ENCODE results near the gene MOGAT1. TPM values are rescaled to one million over a fixed set of nuclear protein-coding genes. Genes with fewer than 3 reads are reported as not detected.
A peak's percentile ranks its signal among the peaks of the same experiment; 100 is the strongest.

Gene MOGAT1
- total RNA-seq, 1 donor: not detected

DNA sequence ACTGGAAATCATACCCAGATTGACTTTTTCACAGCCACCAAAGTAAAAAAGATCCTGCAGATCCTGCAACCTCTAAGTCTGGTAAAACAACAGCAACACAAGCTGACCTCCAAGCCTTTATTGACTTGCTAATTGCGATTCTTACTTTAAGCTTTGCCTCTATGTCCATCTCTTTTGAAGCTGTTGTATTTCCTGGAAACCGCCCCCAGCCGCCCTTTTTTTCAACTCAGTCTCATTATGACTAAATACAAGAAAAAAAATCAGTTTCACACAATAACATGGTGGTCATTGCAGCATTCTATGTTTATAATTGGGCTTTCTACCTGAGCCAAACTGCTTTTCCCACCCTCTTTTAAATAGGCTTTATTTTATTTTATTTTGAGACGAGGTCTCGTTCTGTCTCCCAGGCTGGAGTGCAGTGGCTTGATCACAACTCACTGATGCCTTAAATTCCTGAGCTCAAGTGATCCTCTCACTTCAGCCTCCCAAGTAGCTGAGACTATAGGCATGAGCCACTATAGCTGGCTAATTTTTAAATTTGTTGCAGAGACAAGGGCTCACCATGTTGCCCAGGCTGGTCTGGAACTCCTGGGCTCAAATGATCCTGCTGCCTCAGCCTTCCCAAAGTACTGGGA is 76.2 kb downstream of the MOGAT1 start:
- H3K27me3 ChIP-seq (ENCODE audit: insufficient read depth, low read length): no peaks in the 10 kb centered on the region
- H2AFZ ChIP-seq (ENCODE audit: low read length): no peak overlapping the region
- no peak overlapping the region for H3K4me3 ChIP-seq (ENCODE audit: insufficient read depth, low read length)
- no peak overlapping the region for H3K27ac ChIP-seq (ENCODE audit: low read depth, low read length)
- TF ChIP-seq, protein P1, sequence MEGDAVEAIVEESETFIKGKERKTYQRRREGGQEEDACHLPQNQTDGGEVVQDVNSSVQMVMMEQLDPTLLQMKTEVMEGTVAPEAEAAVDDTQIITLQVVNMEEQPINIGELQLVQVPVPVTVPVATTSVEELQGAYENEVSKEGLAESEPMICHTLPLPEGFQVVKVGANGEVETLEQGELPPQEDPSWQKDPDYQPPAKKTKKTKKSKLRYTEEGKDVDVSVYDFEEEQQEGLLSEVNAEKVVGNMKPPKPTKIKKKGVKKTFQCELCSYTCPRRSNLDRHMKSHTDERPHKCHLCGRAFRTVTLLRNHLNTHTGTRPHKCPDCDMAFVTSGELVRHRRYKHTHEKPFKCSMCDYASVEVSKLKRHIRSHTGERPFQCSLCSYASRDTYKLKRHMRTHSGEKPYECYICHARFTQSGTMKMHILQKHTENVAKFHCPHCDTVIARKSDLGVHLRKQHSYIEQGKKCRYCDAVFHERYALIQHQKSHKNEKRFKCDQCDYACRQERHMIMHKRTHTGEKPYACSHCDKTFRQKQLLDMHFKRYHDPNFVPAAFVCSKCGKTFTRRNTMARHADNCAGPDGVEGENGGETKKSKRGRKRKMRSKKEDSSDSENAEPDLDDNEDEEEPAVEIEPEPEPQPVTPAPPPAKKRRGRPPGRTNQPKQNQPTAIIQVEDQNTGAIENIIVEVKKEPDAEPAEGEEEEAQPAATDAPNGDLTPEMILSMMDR (IDR thresholded peaks at IDR 0.05; ENCODE audit: extremely low read depth, low read depth, low read length): no peak
- no peak overlapping the region for H3K4me2 ChIP-seq (ENCODE audit: insufficient read depth, low read length)
- H3K4me1 ChIP-seq (ENCODE audit: insufficient read depth, low read length): peaks cover 13% of the 10 kb centered on the region
- no peaks in the 10 kb centered on the region for H3K36me3 ChIP-seq (ENCODE audit: insufficient read depth, low read length)
- no peak for DNase-seq (ENCODE audit: insufficient read length, low spot score, missing footprints)
- no peaks in the 10 kb centered on the region for H3K79me2 ChIP-seq (ENCODE audit: insufficient read depth, low read length)
- no peaks in the 10 kb centered on the region for H3K9me3 ChIP-seq (ENCODE audit: low read depth, low read length)
- H4K20me1 ChIP-seq (ENCODE audit: insufficient read depth, low read length): no peaks in the 10 kb centered on the region

DNA sequence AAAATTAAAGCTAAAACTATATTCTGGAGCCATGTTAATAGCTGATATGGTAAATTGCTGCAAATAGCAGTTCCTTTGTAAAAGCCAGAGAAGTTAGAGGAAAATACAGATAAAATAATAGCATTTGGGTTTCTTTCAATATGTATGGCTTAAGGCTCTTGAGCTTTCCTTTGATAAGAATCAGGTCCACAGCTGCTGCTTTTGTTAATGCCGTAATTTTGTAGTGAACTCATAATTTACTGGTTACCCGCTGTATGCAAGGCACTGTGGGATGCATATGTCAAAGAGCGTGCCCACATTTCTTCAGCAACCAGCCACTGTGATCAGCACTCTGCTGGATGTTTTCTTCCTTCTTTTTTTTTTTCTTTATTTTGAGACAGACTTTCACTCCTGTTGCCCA is 79.1 kb downstream of the MOGAT1 start:
- TF ChIP-seq, protein P1 (IDR thresholded peaks at IDR 0.05; ENCODE audit: extremely low read depth, low read depth, low read length): no peak
- H3K79me2 ChIP-seq (ENCODE audit: insufficient read depth, low read length): no peaks in the 10 kb centered on the region
- H3K4me1 ChIP-seq (ENCODE audit: insufficient read depth, low read length): peaks cover 11% of the 10 kb centered on the region
- no peak overlapping the region for H3K4me3 ChIP-seq (ENCODE audit: insufficient read depth, low read length)
- H4K20me1 ChIP-seq (ENCODE audit: insufficient read depth, low read length): no peaks in the 10 kb centered on the region
- H3K27ac ChIP-seq (ENCODE audit: low read depth, low read length): no peak overlapping the region
- H3K27me3 ChIP-seq (ENCODE audit: insufficient read depth, low read length): no peaks in the 10 kb centered on the region
- H3K36me3 ChIP-seq (ENCODE audit: insufficient read depth, low read length): no peaks in the 10 kb centered on the region
- no peak overlapping the region for H3K4me2 ChIP-seq (ENCODE audit: insufficient read depth, low read length)
- H3K9me3 ChIP-seq (ENCODE audit: low read depth, low read length): no peaks in the 10 kb centered on the region
- no peak overlapping the region for H2AFZ ChIP-seq (ENCODE audit: low read length)
- DNase-seq (ENCODE audit: insufficient read length, low spot score, missing footprints): no peak

DNA sequence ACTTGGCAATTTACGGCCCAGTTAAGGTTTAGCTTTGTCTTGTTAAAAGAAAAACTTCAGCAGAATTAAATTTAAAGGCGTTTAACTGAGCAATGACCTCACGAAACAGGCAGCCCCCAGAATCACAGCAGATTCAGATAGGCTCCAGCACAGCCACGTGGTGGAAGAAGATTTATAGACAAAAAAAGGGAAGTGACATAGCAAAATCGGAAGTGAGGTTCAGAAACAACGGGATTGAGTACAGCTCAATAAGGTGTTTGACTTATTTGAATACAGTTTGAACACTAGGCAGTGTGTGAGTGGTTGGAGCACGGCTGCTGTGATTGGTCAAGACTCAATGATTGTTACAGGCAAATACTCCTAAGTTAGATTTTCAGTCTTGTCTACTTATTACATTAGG is 79.8 kb downstream of the MOGAT1 start:
- Histone ChIP-seq H3K4me3 (ENCODE audit: insufficient read depth, low read length) (no peak overlapping the region), H3K4me1 (ENCODE audit: insufficient read depth, low read length) (peaks cover 11% of the 10 kb centered on the region), H3K4me2 (ENCODE audit: insufficient read depth, low read length) (no peak overlapping the region), H3K36me3 (ENCODE audit: insufficient read depth, low read length) (no peaks in the 10 kb centered on the region), H3K27ac (ENCODE audit: low read depth, low read length) (no peak overlapping the region), H3K9me3 (ENCODE audit: low read depth, low read length) (no peaks in the 10 kb centered on the region), H2AFZ (ENCODE audit: low read length) (no peak overlapping the region), H3K27me3 (ENCODE audit: insufficient read depth, low read length) (no peaks in the 10 kb centered on the region), H3K79me2 (ENCODE audit: insufficient read depth, low read length) (no peaks in the 10 kb centered on the region), H4K20me1 (ENCODE audit: insufficient read depth, low read length) (no peaks in the 10 kb centered on the region)
- TF ChIP-seq, protein P1 (IDR thresholded peaks at IDR 0.05; ENCODE audit: extremely low read depth, low read depth, low read length): no peak
- no peak for DNase-seq (ENCODE audit: insufficient read length, low spot score, missing footprints)

- Histone ChIP-seq H3K9me3 (ENCODE audit: low read depth, low read length) (no peaks in the 10 kb centered on the region), H3K79me2 (ENCODE audit: insufficient read depth, low read length) (no peaks in the 10 kb centered on the region), H4K20me1 (ENCODE audit: insufficient read depth, low read length) (no peaks in the 10 kb centered on the region), H2AFZ (ENCODE audit: low read length) (peak overlapping the region; percentile 36), H3K4me2 (ENCODE audit: insufficient read depth, low read length) (no peak overlapping the region), H3K4me3 (ENCODE audit: insufficient read depth, low read length) (no peak overlapping the region), H3K27me3 (ENCODE audit: insufficient read depth, low read length) (no peaks in the 10 kb centered on the region), H3K4me1 (ENCODE audit: insufficient read depth, low read length) (peaks cover 19% of the 10 kb centered on the region), H3K36me3 (ENCODE audit: insufficient read depth, low read length) (no peaks in the 10 kb centered on the region), H3K27ac (ENCODE audit: low read depth, low read length) (no peak overlapping the region)
- TF ChIP-seq, protein P1 (IDR thresholded peaks at IDR 0.05; ENCODE audit: extremely low read depth, low read depth, low read length): no peak
- no peak for DNase-seq (ENCODE audit: insufficient read length, low spot score, missing footprints)
These were observed 80.6 kb downstream of the MOGAT1 start for GRCh38 chr2:222751821-222752719.

Data from osteoblast (primary cell).